H1 (cell line): ENCODE measurements around the gene WDR54. TPM values are rescaled to one million over a fixed set of nuclear protein-coding genes. Genes with fewer than 3 reads are reported as not detected.
"Not testable (repeated sequence)": the region's sequence is repeated elsewhere in the genome, so short reads cannot be mapped to it uniquely, and the experiment has no call there.

Experiments used
- CTCF ChIA-PET: fragments of 300-600 bp; sonication (Branson Sonifier 250); formaldehyde crosslinking; loops from one replicate; lab custom pipeline; 2021; ENCODE audit not compliant: partially characterized antibody; lab: Charles Lee
- POLR2A ChIA-PET: fragments of 300-600 bp; sonication (Branson Sonifier 250); formaldehyde crosslinking; loops from one replicate; lab custom pipeline; 2021; ENCODE audit warnings: inconsistent platforms; ENCODE audit not compliant: partially characterized antibody; lab: Charles Lee
- DNase-seq, 2 experiments: peaks; one replicate each; pipeline versions ENCODE4 v3.0.0 to v3.0.0-alpha.2; 2010 to 2022; ENCODE audit warnings: low spot score in 2 of 2, low read depth in 1 of 2, mixed read lengths in 1 of 2
- FAIRE-seq: peaks from 2 replicates; lab custom pipeline; 2011; peaks lifted over from hg19 to GRCh38; lab: Jason Lieb, UNC
- H2AFZ ChIP-seq: 2 replicates; pipeline ENCODE4 v1.8.1; 2012; ENCODE audit warnings: low read length, inconsistent platforms
- H2AK5ac ChIP-seq: 2 replicates; pipeline ENCODE4 v1.6.1; 2013; ENCODE audit warnings: low read depth, low read length
- H2BK120ac ChIP-seq: replicated peaks from 2 replicates; pipeline ENCODE3; 2013; ENCODE audit warnings: low read depth, low read length, inconsistent platforms
- H2BK12ac ChIP-seq: 2 replicates; pipeline ENCODE4 v1.6.1; 2013; ENCODE audit warnings: low read depth, low read length
- H2BK15ac ChIP-seq: 2 replicates; pipeline ENCODE4 v1.6.1; 2013; ENCODE audit warnings: low read length
- H2BK20ac ChIP-seq: 2 replicates; pipeline ENCODE4 v1.6.1; 2013; ENCODE audit warnings: low read length
- H2BK5ac ChIP-seq: 2 replicates; pipeline ENCODE4 v1.6.1; 2013; ENCODE audit warnings: low read depth, low read length
- H3K14ac ChIP-seq: 2 replicates; pipeline ENCODE4 v1.6.1; 2013; ENCODE audit warnings: inconsistent platforms; ENCODE audit not compliant: insufficient read length
- H3K18ac ChIP-seq: 2 replicates; pipeline ENCODE4 v1.6.1; 2013; ENCODE audit warnings: low read length; ENCODE audit errors: extremely low read depth
- H3K23ac ChIP-seq: 2 replicates; pipeline ENCODE4 v1.6.1; 2013; ENCODE audit warnings: inconsistent platforms; ENCODE audit not compliant: insufficient read length
- H3K23me2 ChIP-seq: 2 replicates; pipeline ENCODE4 v1.6.1; 2013; ENCODE audit warnings: low read depth, low read length
- H3K27ac ChIP-seq: 2 replicates; pipeline ENCODE4 v1.6.1; 2011; ENCODE audit warnings: low read depth, low read length, inconsistent platforms
- H3K27me3 ChIP-seq, 4 experiments: replicated peaks in 1 of 4; 1 replicate in 1 of 4; 2 replicates in 3 of 4; pipeline versions ENCODE4 v1.6.1 to v1.8.1; 2011 to 2013; ENCODE audit warnings: low read length in 3 of 4, mild to moderate bottlenecking in 3 of 4, inconsistent platforms in 2 of 4, mixed read lengths in 2 of 4, moderate library complexity in 1 of 4; ENCODE audit not compliant: control insufficient read depth in 3 of 4, insufficient read depth in 3 of 4; ENCODE audit errors: extremely low read depth in 1 of 4
- H3K36me3 ChIP-seq, 4 experiments: 2 replicates each; pipeline versions ENCODE4 v1.6.1 to v1.8.1; 2011 to 2013; ENCODE audit warnings: mild to moderate bottlenecking in 4 of 4, low read length in 3 of 4, moderate library complexity in 2 of 4, control low read depth in 1 of 4, inconsistent platforms in 1 of 4; ENCODE audit not compliant: insufficient read depth in 4 of 4, control insufficient read depth in 2 of 4
- H3K4ac ChIP-seq: replicated peaks from 2 replicates; pipeline ENCODE3; 2013; ENCODE audit warnings: low read length, low read depth, mixed read lengths, inconsistent platforms; ENCODE audit not compliant: insufficient read length
- H3K4me1 ChIP-seq, 4 experiments: replicated peaks in 1 of 4; 1 replicate in 1 of 4; 2 replicates in 3 of 4; pipeline versions ENCODE4 v1.6.1 to v1.8.1; 2011 to 2013; ENCODE audit warnings: low read length in 3 of 4, inconsistent platforms in 2 of 4, mixed read lengths in 1 of 4; ENCODE audit not compliant: insufficient read depth in 4 of 4, control insufficient read depth in 3 of 4
- H3K4me2 ChIP-seq, 2 experiments: 2 replicates each; pipeline versions ENCODE4 v1.6.1 to v1.8.1; 2011 to 2013; ENCODE audit warnings: low read depth in 2 of 2, low read length in 2 of 2, control low read depth in 1 of 2, inconsistent platforms in 1 of 2, mild to moderate bottlenecking in 1 of 2; ENCODE audit not compliant: insufficient read depth in 1 of 2
- H3K4me3 ChIP-seq, 4 experiments: fragments of 200-600, 300-600 bp in 1 of 4; sonication (generic), shearing (Covaris generic), sonication (Bioruptor Twin) in 1 of 4; 2 replicates each; pipeline versions ENCODE4 v1.5.1 to v1.8.1; 2011 to 2016; ENCODE audit warnings: low read length in 4 of 4, low read depth in 3 of 4, control low read depth in 2 of 4, inconsistent platforms in 2 of 4, mild to moderate bottlenecking in 2 of 4, mixed read lengths in 1 of 4, moderate library complexity in 1 of 4; ENCODE audit not compliant: insufficient read depth in 2 of 4; ENCODE audit errors: extremely low read depth in 1 of 4
- H3K56ac ChIP-seq: replicated peaks from 2 replicates; pipeline ENCODE3; 2013; ENCODE audit warnings: low read depth, mild to moderate bottlenecking, mixed read lengths, low read length, inconsistent platforms; ENCODE audit not compliant: insufficient read length
- H3K79me1 ChIP-seq: 2 replicates; pipeline ENCODE4 v1.6.1; 2013; ENCODE audit warnings: low read depth, low read length, control low read depth
- H3K79me2 ChIP-seq, 2 experiments: 2 replicates each; pipeline versions ENCODE4 v1.6.1 to v1.8.1; 2012 to 2013; ENCODE audit warnings: low read length in 2 of 2, mild to moderate bottlenecking in 2 of 2, inconsistent platforms in 1 of 2; ENCODE audit not compliant: insufficient read depth in 2 of 2, control insufficient read depth in 1 of 2
- H3K9ac ChIP-seq, 4 experiments: replicated peaks in 1 of 4; 1 replicate in 1 of 4; 2 replicates in 3 of 4; pipeline versions ENCODE4 v1.6.1 to v1.8.1; 2011 to 2013; ENCODE audit warnings: low read depth in 3 of 4, low read length in 3 of 4, control low read depth in 2 of 4, mild to moderate bottlenecking in 2 of 4, moderate library complexity in 2 of 4, inconsistent platforms in 1 of 4; ENCODE audit errors: extremely low read depth in 1 of 4
- H3K9me3 ChIP-seq, 2 experiments: 2 replicates each; pipeline versions ENCODE4 v1.6.1 to v1.8.1; 2012 to 2013; ENCODE audit warnings: mild to moderate bottlenecking in 2 of 2, moderate library complexity in 2 of 2, control low read depth in 1 of 2, inconsistent platforms in 1 of 2, low read depth in 1 of 2, low read length in 1 of 2, mixed read lengths in 1 of 2; ENCODE audit not compliant: insufficient read depth in 2 of 2
- H4K20me1 ChIP-seq, 2 experiments: replicated peaks in 1 of 2; 2 replicates each; pipeline versions ENCODE3 to v1.8.1; 2011 to 2013; ENCODE audit warnings: inconsistent platforms in 2 of 2, low read length in 2 of 2, mild to moderate bottlenecking in 1 of 2; ENCODE audit not compliant: insufficient read depth in 2 of 2, control insufficient read depth in 1 of 2
- H4K5ac ChIP-seq: 2 replicates; pipeline ENCODE4 v1.6.1; 2013; ENCODE audit warnings: low read length, low read depth, mixed read lengths, inconsistent platforms; ENCODE audit not compliant: insufficient read length
- H4K8ac ChIP-seq: 2 replicates; pipeline ENCODE4 v1.8.0; 2013; ENCODE audit warnings: mild to moderate bottlenecking, moderate library complexity, low read length, inconsistent platforms; ENCODE audit not compliant: insufficient read depth; ENCODE audit errors: extremely low read depth
- H4K91ac ChIP-seq: replicated peaks from 2 replicates; pipeline ENCODE3; 2013; ENCODE audit warnings: low read length, mixed read lengths, inconsistent platforms; ENCODE audit not compliant: insufficient read length
- ATF3 ChIP-seq: IDR thresholded peaks from 2 replicates; pipeline ENCODE4 v1.6.1; 2011; ENCODE audit warnings: low read depth, mild to moderate bottlenecking, low read length; ENCODE audit not compliant: insufficient read depth
- CTBP2 ChIP-seq: IDR thresholded peaks from 2 replicates; pipeline ENCODE4 v1.7.0; 2011; ENCODE audit warnings: borderline replicate concordance, mild to moderate bottlenecking, moderate library complexity, mixed read lengths, low read length; ENCODE audit not compliant: insufficient read depth, insufficient read length
- EGR1 ChIP-seq: IDR thresholded peaks from 2 replicates; pipeline ENCODE4 v1.6.1; 2011; ENCODE audit warnings: low read depth, low read length, borderline replicate concordance
- EZH2 ChIP-seq: fragments of 200-600 bp; sonication (generic); IDR thresholded peaks from 2 replicates; pipeline ENCODE4 v1.7.1; 2012; ENCODE audit warnings: low read depth, mild to moderate bottlenecking, moderate library complexity, low read length, inconsistent platforms; ENCODE audit not compliant: severe bottlenecking
- HDAC6 ChIP-seq: IDR thresholded peaks from one replicate; pipeline ENCODE4 v1.7.1; 2012; ENCODE audit warnings: low read depth, mild to moderate bottlenecking, inconsistent platforms, low read length, moderate library complexity
- JUN ChIP-seq: IDR thresholded peaks from 2 replicates; pipeline ENCODE4 v1.6.1; 2011; ENCODE audit warnings: low read depth, mild to moderate bottlenecking, improper control_type of control experiment, low read length
- RBBP5 ChIP-seq: IDR thresholded peaks from 2 replicates; pipeline ENCODE4 v1.7.1; 2012; ENCODE audit warnings: low read depth, mild to moderate bottlenecking, inconsistent platforms, low read length, moderate library complexity, borderline replicate concordance
- SP2 ChIP-seq: IDR thresholded peaks from 2 replicates; pipeline ENCODE4 v1.6.1; 2012; ENCODE audit warnings: mild to moderate bottlenecking, low read length, inconsistent platforms
- SUZ12 ChIP-seq: fragments of 200-600 bp; sonication (generic); IDR thresholded peaks from 2 replicates; pipeline ENCODE4 v1.6.1; 2012; ENCODE audit warnings: mild to moderate bottlenecking, inconsistent platforms, low read length, moderate library complexity, mixed read lengths
- TCF12 ChIP-seq: IDR thresholded peaks from 2 replicates; pipeline ENCODE4 v1.6.1; 2011; ENCODE audit warnings: low read depth, mild to moderate bottlenecking, low read length
- WGBS, 2 experiments: shearing (Covaris generic) in 1 of 2; methylation state at CpG; one replicate each; pipeline versions ENCODE4 v1.1.6 to v1.1.7; 2013 to 2015; ENCODE audit warnings: low lambda C conversion rate in 2 of 2, mixed read lengths in 2 of 2, inconsistent platforms in 1 of 2, low coverage in 1 of 2, missing lambda C conversion rate in 1 of 2; ENCODE audit not compliant: insufficient replicate concordance in 2 of 2, insufficient coverage in 1 of 2, insufficient read length in 1 of 2; ENCODE audit errors: extremely low coverage in 1 of 2, missing lambda C conversion rate in 1 of 2; 5-methylcytosine and 5-hydroxymethylcytosine counted together
- polyA plus RNA-seq, 7 experiments: library from polyadenylated mRNA; depleted of rRNA in 3 of 7; stranded (reverse) in 5 of 7; unstranded in 2 of 7; fragments of >200 nt in 5 of 7; fragments of 200-250 nt in 2 of 7; gene quantifications; 1 replicate in 5 of 7; 2 replicates in 1 of 7; 4 replicates in 1 of 7; pipeline versions ENCODE4 v1.2.1 to v1.2.3, GENCODE V29; 2011 to 2013; ENCODE audit warnings: missing spikeins in 2 of 7, mixed read lengths in 2 of 7
- total RNA-seq: library from RNA; stranded (reverse); fragmentation: NEBNext Ultra II Directional; extraction: Animal tissue kit (Norgen Biotek cat#: 25700); gene quantifications from 2 replicates; pipeline ENCODE4 v1.2.1, GENCODE V29; 2021

WDR54 gene
- total and polyA plus RNA-seq, 2 of the 8 experiments (the other 6 are each of a cell fraction or from before 2014, with no cell fraction given), result 41.6 to 125 TPM

GRCh38 chr2:74420006-74420405 lies 1.5 kb upstream of the WDR54 start (continued):
- TF ChIP-seq EGR1 (no peak), CTBP2 (no peak), SUZ12 (no peak), JUN (no peak), RBBP5 (no peak), TCF12 (no peak), HDAC6 (no peak), SP2 (no peak), EZH2 (no peak), ATF3 (no peak)

- CTCF ChIA-PET, result interaction anchor here (0.6 to 1.3 kb wide), 2 partner anchors 54 to 126 kb away, joined by 3 to 4 read pairs; no protein-coding TSS in a partner anchor
- Histone ChIP-seq H3K4me2 (peak overlapping the region; percentile 74 to 97; a peak in 3 of 4 replicates), H3K36me3 (peaks cover 0 to 12% (median 3%) of the 10 kb centered on the region in 4 experiments; a peak in 6 of 8 replicates), H3K4me3 (peak overlapping the region; percentile 51 to 92 (median 74); a peak in 4 of 8 replicates), H3K23me2 (peaks cover 10% of the 10 kb centered on the region), H4K20me1 (peaks cover 0 to 10% of the 10 kb centered on the region in 2 experiments), H2AK5ac (0 out of 2 replicates have a peak overlapping the region, but pooled peaks have one; percentile 25)
- not testable (repeated sequence) for H3K79me1 ChIP-seq, H4K8ac ChIP-seq, H2AFZ ChIP-seq, H4K5ac ChIP-seq, H4K91ac ChIP-seq, H3K4ac ChIP-seq, H3K9ac ChIP-seq, H2BK20ac ChIP-seq, H2BK15ac ChIP-seq, H3K27ac ChIP-seq, H3K4me1 ChIP-seq, H2BK120ac ChIP-seq, H3K14ac ChIP-seq, H2BK5ac ChIP-seq, H3K79me2 ChIP-seq, FAIRE-seq, H3K9me3 ChIP-seq, H3K56ac ChIP-seq, DNase-seq, H2BK12ac ChIP-seq, H3K27me3 ChIP-seq, H3K18ac ChIP-seq, H3K23ac ChIP-seq
- POLR2A ChIA-PET, result interaction anchor here (0.7 to 3.5 kb wide), 14 partner anchors 8 to 62 kb away, joined by 3 to 24 read pairs (median 4); partner anchors contain the start of genes INO80B and WBP1
- 77% methylated on average over 11 of the region's 19 CpGs; no CpG with 5 or more reads in 1 of the 2 experiments for WGBS, 2 experiments
These were observed 957 bp upstream of the WDR54 start for GRCh38 chr2:74420443-74421103.
